Measurements from ENCODE around the gene PROM1. TPM values are rescaled to one million over a fixed set of nuclear protein-coding genes. Genes with fewer than 3 reads are reported as not detected.

PROM1 gene
- total RNA-seq, 1 donor from 2014 or later: 55.9 TPM

- Mint-ChIP-seq H3K27ac (no peak overlapping the region), H3K9me3 (no peaks in the 10 kb centered on the region)
- H3K27ac ChIP-seq: no peak overlapping the region
These were observed 162.9 kb downstream of the PROM1 start for GRCh38 chr4:15920723-15921591.

GRCh38 chr4:15918484-15919129 lies 165.2 kb downstream of the PROM1 start:
- Mint-ChIP-seq H3K27me3 (ENCODE audit: insufficient read depth, low read depth) (peaks cover under 1% of the 10 kb centered on the region), H3K4me3 (no peak overlapping the region), H3K4me1 (no peaks in the 10 kb centered on the region), H3K36me3 (no peaks in the 10 kb centered on the region), H3K9me3 (no peaks in the 10 kb centered on the region), H3K27ac (no peak overlapping the region)
- TF ChIP-seq EZH2 (IDR thresholded peaks at IDR 0.05) (no peak), CTCF (IDR thresholded peaks at IDR 0.05) (no peak)
- Histone ChIP-seq H3F3A (ENCODE audit: low read depth) (no peaks in the 10 kb centered on the region), H3K27me3 (no peaks in the 10 kb centered on the region), H3K9me3 (ENCODE audit: low read depth) (no peaks in the 10 kb centered on the region), H3K4me3 (no peak overlapping the region), H3K4me2 (no peak overlapping the region), H2AFZ (replicated peaks) (no peak overlapping the region), H3K79me2 (ENCODE audit: low read depth) (no peaks in the 10 kb centered on the region), H3K27ac (no peak overlapping the region), H4K20me1 (ENCODE audit: low read depth) (no peaks in the 10 kb centered on the region), H3K36me3 (no peaks in the 10 kb centered on the region), H3K4me1 (no peaks in the 10 kb centered on the region), H3K9ac (no peak overlapping the region)
- no peak for DNase-seq (ENCODE audit: low spot score)

More at GRCh38 chr4:15920723-15921591, 162.9 kb downstream of the PROM1 start:
- Histone ChIP-seq H3K79me2 (ENCODE audit: low read depth) (no peaks in the 10 kb centered on the region), H3F3A (ENCODE audit: low read depth) (no peaks in the 10 kb centered on the region), H3K9ac (no peak overlapping the region), H3K9me3 (ENCODE audit: low read depth) (no peaks in the 10 kb centered on the region), H3K36me3 (no peaks in the 10 kb centered on the region), H4K20me1 (ENCODE audit: low read depth) (no peaks in the 10 kb centered on the region), H2AFZ (replicated peaks) (no peak overlapping the region), H3K27me3 (no peaks in the 10 kb centered on the region), H3K4me3 (no peak overlapping the region), H3K4me1 (no peaks in the 10 kb centered on the region), H3K4me2 (no peak overlapping the region)
- Mint-ChIP-seq H3K4me3 (no peak overlapping the region), H3K36me3 (no peaks in the 10 kb centered on the region), H3K27me3 (ENCODE audit: insufficient read depth, low read depth) (peaks cover 4% of the 10 kb centered on the region), H3K4me1 (no peaks in the 10 kb centered on the region)
- DNase-seq (ENCODE audit: low spot score): no peak
- TF ChIP-seq EZH2 (IDR thresholded peaks at IDR 0.05): no peak
- no peak for TF ChIP-seq EZH2phosphoT487 (IDR thresholded peaks at IDR 0.05)
- no peak for TF ChIP-seq CTCF (IDR thresholded peaks at IDR 0.05)

Other genes starting within 250 kb of the PROM1 start
- not detected in 2 replicates for gene FGFBP1, start 145.3 kb downstream of the PROM1 start, total RNA-seq (ENCODE audit: low replicate concordance)
- gene FGFBP2, start 120.8 kb downstream of the PROM1 start, total RNA-seq (ENCODE audit: low replicate concordance): 0.15 and 1.6 TPM in 2 replicates
- 16.4 and 18.9 TPM in 2 replicates for gene TAPT1, start 142.4 kb upstream of the PROM1 start, total RNA-seq (ENCODE audit: low replicate concordance)

All from neural progenitor cell (in vitro differentiated cells).